Neural cell (in vitro differentiated cells): ENCODE results near the gene OPN1SW. TPM values are rescaled to one million over a fixed set of nuclear protein-coding genes. Genes with fewer than 3 reads are reported as not detected.

Experiments used
- H2AFZ ChIP-seq: fragments of 200-600, 300-800 bp; sonication (generic), shearing (Covaris generic); 2 replicates; pipeline ENCODE4 v1.6.0; 2014; ENCODE audit warnings: low read depth, mild to moderate bottlenecking, antibody characterized with exemption, low read length, moderate library complexity
- H3F3A ChIP-seq: fragments of 200-600 bp; shearing (Covaris generic); 2 replicates; pipeline ENCODE4 v1.6.1; 2016; ENCODE audit warnings: mild to moderate bottlenecking, moderate library complexity, mixed read lengths, antibody characterized with exemption, low read length; ENCODE audit not compliant: insufficient read depth, poor library complexity, severe bottlenecking
- H3K27ac ChIP-seq: fragments of 200-600, 300-800 bp; sonication (generic), shearing (Covaris generic); 2 replicates; pipeline ENCODE4 v1.5.1; 2014; ENCODE audit warnings: mild to moderate bottlenecking, low read length, moderate library complexity
- H3K27me3 ChIP-seq: fragments of 300-800, 200-600 bp; sonication (generic), shearing (Covaris generic); 2 replicates; pipeline ENCODE4 v1.6.0; 2014; ENCODE audit warnings: mild to moderate bottlenecking, low read depth, low read length, moderate library complexity; ENCODE audit not compliant: insufficient read depth
- H3K36me3 ChIP-seq: fragments of 300-800, 200-600 bp; sonication (generic), shearing (Covaris generic); 2 replicates; pipeline ENCODE4 v1.5.1; 2014; ENCODE audit warnings: mild to moderate bottlenecking, antibody characterized with exemption, low read length, moderate library complexity; ENCODE audit not compliant: insufficient read depth
- H3K4me2 ChIP-seq: fragments of 300-800, 200-600 bp; sonication (generic), shearing (Covaris generic); 2 replicates; pipeline ENCODE4 v1.6.0; 2014; ENCODE audit warnings: mild to moderate bottlenecking, low read length
- H3K4me3 ChIP-seq: fragments of 300-800, 200-600 bp; sonication (generic), shearing (Covaris generic); 2 replicates; pipeline ENCODE4 v1.5.1; 2014; ENCODE audit warnings: mild to moderate bottlenecking, low read length, moderate library complexity
- H3K79me2 ChIP-seq: fragments of 200-600 bp; shearing (Covaris generic); replicated peaks from 2 replicates; pipeline ENCODE4 v1.6.0; 2014; ENCODE audit warnings: mild to moderate bottlenecking, low read length, moderate library complexity; ENCODE audit not compliant: insufficient read depth
- H3K9ac ChIP-seq: fragments of 300-800, 200-600 bp; sonication (generic), shearing (Covaris generic); 2 replicates; pipeline ENCODE4 v1.6.1; 2016; ENCODE audit warnings: mild to moderate bottlenecking, low read length, mixed read lengths
- H3K9me2 ChIP-seq: fragments of 200-600 bp; shearing (Covaris generic); 2 replicates; pipeline ENCODE4 v1.6.1; 2016; ENCODE audit warnings: mild to moderate bottlenecking, low read length, mixed read lengths; ENCODE audit not compliant: insufficient read depth
- H3K9me3 ChIP-seq: fragments of 200-600, 300-800 bp; sonication (generic), shearing (Covaris generic); 2 replicates; pipeline ENCODE4 v1.6.1; 2016; ENCODE audit warnings: mild to moderate bottlenecking, mixed run types, low read length, moderate library complexity, mixed read lengths
- H4K20me1 ChIP-seq: fragments of 200-600 bp; shearing (Covaris generic); 2 replicates; pipeline ENCODE4 v1.6.1; 2016; ENCODE audit warnings: mild to moderate bottlenecking, mixed run types; ENCODE audit not compliant: insufficient read depth
- EP300 ChIP-seq: fragments of 450-650 bp; conservative IDR thresholded peaks from 2 replicates; pipeline ENCODE4 v1.6.1; 2014; ENCODE audit warnings: antibody characterized with exemption, mild to moderate bottlenecking, moderate library complexity; ENCODE audit not compliant: poor library complexity, severe bottlenecking
- EZH2 ChIP-seq: fragments of 200-600, 300-800 bp; shearing (Covaris generic), sonication (generic); IDR thresholded peaks from 2 replicates; pipeline ENCODE4 v1.6.1; 2014; ENCODE audit warnings: antibody characterized with exemption, low read length, borderline replicate concordance, mild to moderate bottlenecking; ENCODE audit not compliant: insufficient read depth, poor library complexity, severe bottlenecking
- MXI1 ChIP-seq: fragments of 450-650 bp; conservative IDR thresholded peaks from 2 replicates; pipeline ENCODE4 v1.6.1; 2014; ENCODE audit warnings: antibody characterized with exemption, mild to moderate bottlenecking; ENCODE audit not compliant: poor library complexity, severe bottlenecking
- POLR2AphosphoS5 ChIP-seq: IDR thresholded peaks from 2 replicates; pipeline ENCODE4 v1.6.1; 2012
- RAD21 ChIP-seq: fragments of 450-650 bp; conservative IDR thresholded peaks from 2 replicates; pipeline ENCODE4 v1.6.1; 2014; ENCODE audit warnings: antibody characterized with exemption, mild to moderate bottlenecking, moderate library complexity
- SMC3 ChIP-seq: fragments of 450-650 bp; conservative IDR thresholded peaks from 2 replicates; pipeline ENCODE4 v1.6.1; 2014; ENCODE audit warnings: antibody characterized with exemption, mild to moderate bottlenecking, moderate library complexity; ENCODE audit not compliant: poor library complexity
- TAF1 ChIP-seq: IDR thresholded peaks from 2 replicates; pipeline ENCODE4 v1.6.1; 2012; ENCODE audit warnings: low read depth
- polyA plus RNA-seq: library from polyadenylated mRNA; depleted of rRNA; stranded (reverse); fragments of >200 nt; gene quantifications from 2 replicates; pipeline ENCODE4 v1.2.3, GENCODE V29; 2014
- TF ChIP-seq, protein P1 (sequence below): fragments of 450-650 bp; IDR thresholded peaks from 2 replicates; pipeline ENCODE4 v1.5.1; 2014; ENCODE audit warnings: antibody characterized with exemption, mild to moderate bottlenecking, moderate library complexity; ENCODE audit not compliant: poor library complexity, severe bottlenecking
- TF ChIP-seq, protein P2 (sequence below): IDR thresholded peaks from 2 replicates; pipeline ENCODE4 v1.6.1; 2012; ENCODE audit warnings: borderline replicate concordance

OPN1SW gene
- polyA plus RNA-seq, 1 donor from 2014 or later: 1.2 TPM

DNA sequence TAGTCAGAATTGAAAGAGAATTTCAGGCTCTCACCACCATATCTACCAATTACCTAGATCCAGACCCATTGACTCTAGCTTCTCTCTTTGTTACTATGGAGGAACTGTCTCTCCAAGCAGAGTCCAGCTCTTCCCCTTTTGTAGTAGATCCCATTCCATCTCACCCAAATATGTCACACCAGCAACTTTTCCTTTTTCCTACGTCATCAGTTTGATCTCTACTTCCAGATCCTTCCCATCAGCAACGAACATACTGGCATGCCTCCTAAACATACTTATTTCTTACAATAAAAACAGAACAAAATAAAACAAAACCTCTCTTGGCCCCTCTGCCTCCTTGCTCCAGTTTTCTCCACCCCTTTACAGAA is 42.3 kb downstream of the OPN1SW start:
- Histone ChIP-seq H2AFZ (no peak overlapping the region), H3K4me3 (no peak overlapping the region), H3K79me2 (no peaks in the 10 kb centered on the region), H3K9me2 (no peaks in the 10 kb centered on the region), H3K9me3 (no peaks in the 10 kb centered on the region), H3K36me3 (no peaks in the 10 kb centered on the region), H3K9ac (no peak overlapping the region), H3K27ac (no peak overlapping the region), H3F3A (no peaks in the 10 kb centered on the region), H3K27me3 (no peaks in the 10 kb centered on the region), H4K20me1 (no peaks in the 10 kb centered on the region), H3K4me2 (no peak overlapping the region)
- TF ChIP-seq, protein P1, sequence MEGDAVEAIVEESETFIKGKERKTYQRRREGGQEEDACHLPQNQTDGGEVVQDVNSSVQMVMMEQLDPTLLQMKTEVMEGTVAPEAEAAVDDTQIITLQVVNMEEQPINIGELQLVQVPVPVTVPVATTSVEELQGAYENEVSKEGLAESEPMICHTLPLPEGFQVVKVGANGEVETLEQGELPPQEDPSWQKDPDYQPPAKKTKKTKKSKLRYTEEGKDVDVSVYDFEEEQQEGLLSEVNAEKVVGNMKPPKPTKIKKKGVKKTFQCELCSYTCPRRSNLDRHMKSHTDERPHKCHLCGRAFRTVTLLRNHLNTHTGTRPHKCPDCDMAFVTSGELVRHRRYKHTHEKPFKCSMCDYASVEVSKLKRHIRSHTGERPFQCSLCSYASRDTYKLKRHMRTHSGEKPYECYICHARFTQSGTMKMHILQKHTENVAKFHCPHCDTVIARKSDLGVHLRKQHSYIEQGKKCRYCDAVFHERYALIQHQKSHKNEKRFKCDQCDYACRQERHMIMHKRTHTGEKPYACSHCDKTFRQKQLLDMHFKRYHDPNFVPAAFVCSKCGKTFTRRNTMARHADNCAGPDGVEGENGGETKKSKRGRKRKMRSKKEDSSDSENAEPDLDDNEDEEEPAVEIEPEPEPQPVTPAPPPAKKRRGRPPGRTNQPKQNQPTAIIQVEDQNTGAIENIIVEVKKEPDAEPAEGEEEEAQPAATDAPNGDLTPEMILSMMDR: no peak
- TF ChIP-seq POLR2AphosphoS5 (no peak), MXI1 (no peak), TAF1 (no peak), EP300 (no peak), SMC3 (no peak), EZH2 (no peak), RAD21 (no peak)
- TF ChIP-seq, protein P2, sequence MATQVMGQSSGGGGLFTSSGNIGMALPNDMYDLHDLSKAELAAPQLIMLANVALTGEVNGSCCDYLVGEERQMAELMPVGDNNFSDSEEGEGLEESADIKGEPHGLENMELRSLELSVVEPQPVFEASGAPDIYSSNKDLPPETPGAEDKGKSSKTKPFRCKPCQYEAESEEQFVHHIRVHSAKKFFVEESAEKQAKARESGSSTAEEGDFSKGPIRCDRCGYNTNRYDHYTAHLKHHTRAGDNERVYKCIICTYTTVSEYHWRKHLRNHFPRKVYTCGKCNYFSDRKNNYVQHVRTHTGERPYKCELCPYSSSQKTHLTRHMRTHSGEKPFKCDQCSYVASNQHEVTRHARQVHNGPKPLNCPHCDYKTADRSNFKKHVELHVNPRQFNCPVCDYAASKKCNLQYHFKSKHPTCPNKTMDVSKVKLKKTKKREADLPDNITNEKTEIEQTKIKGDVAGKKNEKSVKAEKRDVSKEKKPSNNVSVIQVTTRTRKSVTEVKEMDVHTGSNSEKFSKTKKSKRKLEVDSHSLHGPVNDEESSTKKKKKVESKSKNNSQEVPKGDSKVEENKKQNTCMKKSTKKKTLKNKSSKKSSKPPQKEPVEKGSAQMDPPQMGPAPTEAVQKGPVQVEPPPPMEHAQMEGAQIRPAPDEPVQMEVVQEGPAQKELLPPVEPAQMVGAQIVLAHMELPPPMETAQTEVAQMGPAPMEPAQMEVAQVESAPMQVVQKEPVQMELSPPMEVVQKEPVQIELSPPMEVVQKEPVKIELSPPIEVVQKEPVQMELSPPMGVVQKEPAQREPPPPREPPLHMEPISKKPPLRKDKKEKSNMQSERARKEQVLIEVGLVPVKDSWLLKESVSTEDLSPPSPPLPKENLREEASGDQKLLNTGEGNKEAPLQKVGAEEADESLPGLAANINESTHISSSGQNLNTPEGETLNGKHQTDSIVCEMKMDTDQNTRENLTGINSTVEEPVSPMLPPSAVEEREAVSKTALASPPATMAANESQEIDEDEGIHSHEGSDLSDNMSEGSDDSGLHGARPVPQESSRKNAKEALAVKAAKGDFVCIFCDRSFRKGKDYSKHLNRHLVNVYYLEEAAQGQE: no peak

DNA sequence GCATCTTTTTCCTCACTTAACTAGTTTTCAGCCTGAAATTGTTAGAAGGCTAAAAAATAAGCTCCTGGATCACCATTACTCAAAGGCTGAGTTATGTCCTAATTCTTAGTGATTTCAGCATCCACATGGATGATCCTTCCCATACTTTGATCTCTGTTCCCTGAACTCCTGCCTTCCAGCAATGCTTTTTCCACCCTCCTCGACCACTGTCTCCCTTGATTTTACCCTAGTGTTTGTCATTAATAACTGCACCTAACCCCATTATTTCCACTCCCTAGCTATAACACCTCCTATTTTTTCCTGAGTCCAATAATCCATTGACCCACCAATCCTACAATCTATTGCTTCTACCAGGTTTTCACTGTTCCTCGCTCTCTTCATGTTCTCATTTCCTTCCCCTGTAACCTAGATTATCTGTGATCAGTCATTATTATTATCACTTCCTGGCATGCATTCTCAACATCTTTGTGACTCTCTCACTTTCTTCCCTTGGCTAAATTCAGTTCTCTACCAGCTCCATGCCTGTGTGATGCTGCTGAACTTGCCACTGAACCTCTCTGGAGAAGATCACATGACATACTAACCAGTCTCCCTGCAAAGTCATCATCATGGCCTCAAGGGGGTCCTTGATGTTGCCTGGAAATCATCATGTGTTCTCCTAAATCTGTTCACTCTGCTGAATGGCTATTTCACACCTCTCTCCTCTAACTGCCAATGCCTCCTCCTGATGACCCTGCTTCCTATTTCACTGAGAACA is 42.9 kb downstream of the OPN1SW start:
- H2AFZ ChIP-seq: no peak overlapping the region
- H3K4me2 ChIP-seq: no peak overlapping the region
- H3K9me2 ChIP-seq: no peaks in the 10 kb centered on the region
- no peak overlapping the region for H3K9ac ChIP-seq
- H4K20me1 ChIP-seq: no peaks in the 10 kb centered on the region
- no peaks in the 10 kb centered on the region for H3K9me3 ChIP-seq
- no peaks in the 10 kb centered on the region for H3K79me2 ChIP-seq
- H3K27me3 ChIP-seq: no peaks in the 10 kb centered on the region
- H3K36me3 ChIP-seq: no peaks in the 10 kb centered on the region
- H3K4me3 ChIP-seq: no peak overlapping the region
- no peak overlapping the region for H3K27ac ChIP-seq
- no peak for TF ChIP-seq EZH2
- no peaks in the 10 kb centered on the region for H3F3A ChIP-seq
